SK-N-DZ (cell line): ENCODE data around the gene UCN.
"Not testable (repeated sequence)": the region's sequence is repeated elsewhere in the genome, so short reads cannot be mapped to it uniquely, and the experiment has no call there.

Source experiments
- DNase-seq: peaks from one replicate; pipeline ENCODE4 v3.0.0-alpha.2; 2015; ENCODE audit warnings: low spot score

The UCN gene

DNA sequence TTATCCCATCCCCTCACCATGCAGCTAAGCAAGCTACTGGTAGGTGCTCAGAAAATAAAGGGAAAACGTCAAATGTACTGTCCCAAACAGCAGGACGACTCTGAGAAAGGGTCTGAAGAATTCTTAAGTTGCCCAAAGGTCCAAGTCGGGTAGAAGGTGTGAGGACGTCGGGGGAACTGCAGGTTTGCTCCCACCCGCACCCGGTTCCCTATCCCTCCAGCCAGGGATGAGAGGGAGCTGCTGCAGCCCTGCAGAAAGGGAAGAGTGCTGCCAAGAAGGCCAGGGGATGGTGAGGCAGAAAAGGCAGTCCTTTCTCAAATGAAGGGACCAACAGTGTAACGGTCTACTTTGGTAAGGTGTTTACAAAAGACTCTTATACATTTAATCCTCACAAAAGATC is 6.9 kb upstream of the UCN start:
- no peak for DNase-seq

DNA sequence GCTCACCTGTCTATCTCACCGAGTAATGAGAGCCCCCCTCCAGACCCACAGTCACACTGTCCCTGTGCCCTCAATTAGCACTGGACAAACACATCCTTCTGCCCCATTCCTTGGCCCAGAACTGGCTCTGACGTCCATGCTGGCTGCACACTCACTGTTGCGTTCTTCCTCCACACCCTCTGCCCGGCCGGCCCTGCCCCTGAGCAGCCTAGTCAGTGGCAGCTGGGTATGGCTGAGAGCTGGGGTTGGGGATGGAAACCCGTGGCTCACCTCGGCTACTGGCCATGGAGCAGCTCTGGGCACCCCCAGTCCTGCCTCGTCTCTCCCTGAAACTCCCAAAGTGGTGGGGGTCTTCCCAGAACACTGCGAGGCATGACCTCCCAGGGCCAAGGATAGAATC is 6.5 kb upstream of the UCN start:
- DNase-seq, result no peak

DNA sequence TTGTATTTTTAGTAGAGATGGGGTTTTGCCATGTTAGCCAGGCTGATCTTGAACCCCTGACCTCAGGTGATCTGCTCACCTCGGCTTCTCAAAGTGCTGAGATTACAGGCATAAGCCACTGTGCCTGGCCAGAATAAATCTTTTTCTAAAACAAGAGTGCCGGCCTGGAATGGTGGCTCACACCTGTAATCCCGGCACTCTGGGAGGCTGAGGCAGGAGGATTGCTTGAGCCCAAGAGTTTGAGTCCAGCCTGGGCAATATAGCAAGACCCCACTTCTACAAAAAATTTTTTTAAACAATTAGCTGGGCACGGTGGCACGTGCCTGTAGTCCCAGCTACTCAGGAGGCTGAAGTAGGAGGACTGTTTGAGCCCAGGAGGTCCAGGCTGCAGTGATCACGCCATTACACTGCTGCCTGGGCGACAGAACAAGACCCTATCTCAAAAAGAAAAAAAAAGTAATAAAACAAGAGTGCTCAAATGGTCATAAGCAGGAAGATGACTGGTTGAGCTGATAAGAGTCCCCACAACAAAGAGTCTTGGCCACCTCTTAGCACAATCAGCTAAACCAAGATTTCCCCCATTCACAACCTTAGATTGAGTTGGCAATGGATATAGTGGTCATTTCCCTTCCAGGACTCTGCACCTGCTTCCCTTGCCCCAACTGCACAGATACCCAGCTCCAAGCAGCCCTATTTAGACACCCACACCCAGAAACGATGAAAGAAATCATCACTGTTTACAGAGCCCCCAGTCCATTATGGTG is 5.8 kb upstream of the UCN start:
- no peak for DNase-seq

- DNase-seq, result no peak
Observed at GRCh38 chr2:27312152-27312551, 3.9 kb upstream of the UCN start.

DNA sequence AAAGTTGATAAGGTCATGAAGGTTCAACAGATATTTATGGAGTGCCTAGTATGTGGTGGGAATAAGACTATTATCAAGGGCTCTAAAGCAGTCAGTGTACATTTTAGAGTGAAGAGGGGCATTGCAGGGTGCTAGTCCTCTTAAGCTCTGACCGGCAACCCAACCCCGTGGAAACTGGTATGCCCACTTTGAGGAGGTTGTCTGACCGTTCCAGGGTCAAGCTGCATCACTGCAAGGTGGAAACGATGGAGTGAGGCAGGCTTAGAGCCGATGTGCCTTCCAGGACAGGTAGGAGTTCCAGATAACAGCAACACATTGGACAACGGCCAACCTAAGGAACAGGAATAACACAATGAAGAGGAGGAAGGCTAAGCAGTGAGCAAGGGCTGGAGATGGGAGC is 1.4 kb upstream of the UCN start:
- no peak for DNase-seq

- DNase-seq, result no peak
Observed at GRCh38 chr2:27307545-27308358, 493 bp downstream of the UCN start.

DNA sequence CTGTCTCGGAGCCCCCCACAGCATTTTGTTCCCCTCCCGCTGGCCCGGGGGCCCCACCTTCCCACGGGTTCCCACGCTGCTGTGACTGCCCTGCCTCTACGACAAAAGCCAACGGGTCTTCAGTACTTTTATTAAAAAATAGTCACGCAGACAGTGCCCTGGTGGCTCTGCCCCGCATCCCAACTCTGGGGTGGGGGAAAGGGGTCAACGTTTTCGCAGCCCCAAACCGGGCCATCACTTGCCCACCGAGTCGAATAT is 1.0 kb downstream of the UCN start:
- no peak for DNase-seq

- DNase-seq, result no peak
Observed at GRCh38 chr2:27306573-27307286, 1.5 kb downstream of the UCN start.

GRCh38 chr2:27306136-27306535 is 2.1 kb downstream of the UCN start:
- DNase-seq, result no peak

- DNase-seq, result no peak
Observed at GRCh38 chr2:27305516-27305915, 2.7 kb downstream of the UCN start.

GRCh38 chr2:27304488-27305240 is 3.6 kb downstream of the UCN start:
- no peak for DNase-seq

DNA sequence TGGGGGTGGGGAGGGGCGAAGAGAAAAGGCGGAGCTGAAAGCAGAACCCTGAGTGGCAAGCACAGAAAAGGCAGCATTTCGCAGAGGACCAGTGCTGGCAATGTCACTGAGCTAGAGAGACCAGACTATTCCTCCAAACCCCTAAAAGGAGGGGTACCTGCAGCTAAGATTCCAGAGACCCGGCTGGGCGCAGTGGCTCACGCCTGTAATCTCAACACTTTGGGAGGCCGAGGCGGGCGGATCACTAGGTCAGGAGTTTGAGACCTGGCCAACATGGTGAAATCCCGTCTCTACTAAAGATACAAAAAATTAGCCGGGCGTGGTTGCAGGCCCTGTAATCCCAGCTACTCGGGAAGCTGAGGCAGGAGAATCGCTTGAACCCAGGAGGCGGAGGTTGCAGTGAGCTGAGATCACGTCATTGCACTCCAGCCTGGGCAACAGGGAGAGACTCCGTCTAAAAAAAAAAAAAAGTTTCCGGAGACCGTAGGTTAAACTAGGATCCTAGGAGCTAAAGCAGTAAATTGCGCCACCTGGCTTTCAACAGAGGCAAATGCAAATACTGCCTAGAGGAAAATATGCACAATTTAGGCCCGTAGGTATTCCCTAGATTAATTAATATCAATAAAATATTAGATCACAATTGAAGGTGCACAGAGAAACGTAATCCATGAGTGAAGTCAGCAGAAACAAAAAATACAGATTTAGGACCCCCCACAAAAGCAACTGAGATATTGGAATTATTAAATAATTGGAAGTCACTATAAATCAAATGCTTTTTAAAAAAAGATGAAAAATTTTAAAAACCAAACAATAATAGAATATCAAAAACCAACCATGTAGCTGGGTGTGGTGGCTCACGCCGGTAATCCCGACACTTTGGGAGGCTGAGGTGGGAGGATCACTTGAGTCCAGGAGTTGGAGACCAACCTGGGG is 4.9 kb downstream of the UCN start:
- DNase-seq, result peak; percentile 73

DNA sequence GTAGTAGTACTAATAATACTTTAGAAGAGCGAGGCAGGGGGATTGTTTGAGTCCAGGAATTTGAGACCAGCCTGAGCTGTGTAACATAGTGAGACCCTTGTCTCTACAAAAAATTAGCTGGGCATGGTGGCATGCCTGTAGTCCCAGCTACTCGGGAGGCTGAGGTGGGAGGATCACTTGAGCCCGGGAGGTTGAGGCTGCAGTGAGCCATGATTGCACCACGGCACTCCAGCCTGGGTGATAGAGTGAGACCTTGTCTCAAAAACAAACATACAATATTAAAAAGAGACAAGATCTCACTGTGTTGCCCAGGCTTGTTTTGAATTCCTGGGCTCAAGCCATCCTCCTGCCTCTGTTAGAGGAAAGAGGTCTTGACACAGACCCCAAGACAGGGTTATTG is 7.6 kb downstream of the UCN start:
- DNase-seq, result not testable (repeated sequence)

DNA sequence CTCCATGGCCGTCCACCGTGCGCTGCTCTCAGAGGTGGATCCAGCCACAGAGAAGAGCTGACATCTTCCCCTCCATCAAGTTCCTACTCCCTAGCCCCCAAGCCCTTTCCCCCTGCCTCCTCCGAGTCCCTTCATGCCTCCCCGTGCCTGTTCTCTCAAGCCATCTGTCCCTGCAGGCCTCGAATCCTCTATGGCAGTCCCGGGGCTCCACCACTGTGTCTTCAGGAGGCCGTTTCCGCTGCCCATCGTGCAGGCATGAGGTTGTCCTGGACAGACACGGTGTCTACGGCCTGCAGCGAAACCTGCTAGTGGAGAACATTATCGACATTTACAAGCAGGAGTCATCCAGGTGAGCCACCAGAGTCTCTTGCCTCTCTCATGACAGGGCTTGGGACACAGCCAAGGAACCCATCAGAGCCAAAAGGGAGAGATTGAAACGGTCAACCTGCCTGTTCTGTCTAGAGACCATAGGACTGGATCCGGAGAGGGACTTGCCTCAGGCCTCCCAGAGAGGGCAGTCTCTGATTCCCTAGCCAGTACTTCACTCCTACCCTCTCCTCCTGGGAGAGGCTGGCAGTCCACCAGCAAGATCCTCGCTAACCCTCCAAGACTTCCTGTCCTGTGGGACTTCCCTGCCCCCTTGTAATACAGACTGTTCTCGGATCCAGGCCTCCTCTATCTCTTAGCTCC is 9.7 kb downstream of the UCN start:
- no peak for DNase-seq

DNA sequence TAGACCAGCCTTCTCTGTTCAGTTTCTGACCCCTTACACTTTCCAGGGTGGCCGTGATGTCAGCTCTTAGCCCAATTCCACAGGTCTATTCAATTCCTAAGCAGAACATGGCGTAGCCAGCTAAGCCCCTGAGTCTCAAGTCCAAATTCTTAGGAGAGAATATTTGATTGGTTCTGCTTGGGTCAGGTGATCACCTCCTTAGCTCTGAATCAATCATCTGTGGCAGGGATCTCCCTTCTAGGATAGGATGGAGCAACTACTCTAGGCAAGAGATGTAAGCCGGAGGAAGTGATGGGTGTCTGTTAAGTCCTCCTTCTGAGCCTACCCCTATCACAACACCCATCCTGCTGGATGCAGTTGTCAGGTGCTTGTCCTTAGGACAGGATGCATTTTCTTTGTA is 11.1 kb downstream of the UCN start:
- DNase-seq, result no peak

DNA sequence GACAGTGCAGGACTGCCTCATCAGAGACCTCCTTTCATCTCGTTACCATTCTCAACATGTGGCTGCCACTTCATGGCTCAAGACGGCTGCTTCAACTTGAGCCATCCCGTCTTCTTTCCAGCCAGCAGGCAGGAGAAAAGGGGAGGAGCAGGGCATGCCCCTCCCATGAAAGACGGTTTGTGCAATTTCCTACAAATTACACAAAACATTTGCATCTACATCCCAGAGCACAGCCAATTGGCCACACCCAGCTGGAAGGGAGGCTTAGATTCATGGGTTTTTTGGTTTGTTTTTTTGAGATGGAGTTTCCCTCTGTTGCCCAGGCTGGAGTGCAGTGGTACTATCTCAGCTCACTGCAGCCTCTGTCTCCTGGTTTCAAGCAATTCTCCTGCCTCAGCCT is 11.8 kb downstream of the UCN start:
- DNase-seq, result no peak

DNA sequence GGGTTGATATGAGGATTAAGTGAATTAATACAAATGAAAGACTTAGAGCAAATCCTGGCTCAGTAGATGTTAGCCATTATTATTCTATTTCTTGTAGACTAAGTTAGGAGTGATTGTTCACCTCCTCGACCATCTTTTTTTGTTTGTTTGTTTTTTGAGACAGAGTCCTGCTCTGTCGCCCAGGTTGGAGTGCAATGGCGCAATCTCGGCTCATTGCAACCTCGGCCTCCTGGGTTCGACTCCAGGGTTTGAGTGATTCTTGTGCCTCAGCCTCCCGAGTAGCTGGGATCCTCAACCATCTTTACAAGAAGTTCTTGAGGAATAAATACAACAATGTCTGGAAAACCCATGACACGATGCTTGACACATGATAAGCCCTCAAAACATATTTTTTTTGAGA is 13.3 kb downstream of the UCN start:
- DNase-seq, result no peak

- no peak for DNase-seq
Observed at GRCh38 chr2:27291865-27292264, 16.4 kb downstream of the UCN start.

- DNase-seq, result no peak
Observed at GRCh38 chr2:27290549-27290948, 17.7 kb downstream of the UCN start.

DNA sequence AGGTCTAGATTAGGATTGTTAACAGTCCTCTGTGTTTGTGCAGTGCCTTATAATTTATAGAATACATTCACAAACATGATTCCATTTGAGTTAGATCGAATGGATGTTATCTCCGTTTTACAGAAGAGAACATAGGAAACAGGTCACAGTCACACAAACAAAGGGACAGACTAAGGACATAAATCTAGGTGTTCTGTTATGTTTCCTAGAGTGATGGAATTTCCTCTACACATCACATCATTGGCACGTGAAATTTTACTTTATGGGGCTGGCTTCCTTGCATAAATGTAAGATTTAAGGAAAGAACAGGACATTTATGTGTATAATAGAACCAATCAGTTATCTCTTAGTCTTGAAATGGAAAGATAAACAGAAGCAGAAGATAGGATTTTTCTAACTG is 19.6 kb downstream of the UCN start:
- no peak for DNase-seq
